GM15510 (cell line): ENCODE data around the gene TMPRSS6.

Experiments used
- POLR2A ChIP-seq: IDR thresholded peaks from 3 replicates; pipeline ENCODE4 v1.6.1; 2011; ENCODE audit warnings: borderline replicate concordance; ENCODE audit not compliant: insufficient read length; ENCODE audit errors: extremely low read depth

The TMPRSS6 gene

DNA sequence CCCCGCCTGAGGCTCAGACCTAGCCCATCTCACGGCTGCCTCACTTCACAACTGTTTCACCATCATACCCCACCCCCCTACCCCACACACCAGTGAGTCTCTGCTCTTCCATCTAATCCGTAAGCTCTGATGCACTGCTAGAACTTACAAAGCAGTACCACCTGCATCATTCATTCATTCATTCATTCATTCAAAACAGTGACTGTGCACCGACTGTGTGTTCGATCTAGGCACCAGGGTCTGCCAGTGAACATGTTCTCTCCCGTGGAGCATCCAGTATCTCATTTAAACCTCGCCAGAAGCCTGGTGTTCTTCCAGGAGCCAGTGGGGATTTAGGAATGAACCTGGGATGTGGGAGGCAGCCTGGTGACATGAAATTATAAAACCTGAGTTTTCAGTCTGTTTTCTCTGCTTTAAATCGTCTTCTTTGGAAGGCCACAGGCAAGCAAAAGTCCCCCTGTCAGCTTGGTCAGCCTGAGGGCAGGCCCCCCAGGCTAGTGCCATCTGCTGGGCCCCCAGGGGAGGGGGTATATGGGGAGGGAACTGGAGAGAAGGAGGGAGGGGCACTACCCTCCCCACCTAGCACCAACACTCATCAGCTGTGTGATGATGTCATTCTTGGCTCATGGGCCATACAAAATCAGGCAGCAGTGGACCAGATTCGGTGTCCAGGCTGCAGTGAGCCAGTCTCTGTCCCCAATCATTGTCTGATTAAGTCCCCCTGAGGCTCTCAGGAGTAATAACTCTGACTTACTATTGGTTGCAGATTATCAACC lies 18.4 kb downstream of the TMPRSS6 start:
- no peak for TF ChIP-seq POLR2A

- TF ChIP-seq POLR2A: no peak
These were observed 20.1 kb downstream of the TMPRSS6 start for GRCh38 chr22:37089434-37089833.

- no peak for TF ChIP-seq POLR2A
These were observed 20.6 kb downstream of the TMPRSS6 start for GRCh38 chr22:37088750-37089408.

- no peak for TF ChIP-seq POLR2A
These were observed 21.4 kb downstream of the TMPRSS6 start for GRCh38 chr22:37088108-37088605.

DNA sequence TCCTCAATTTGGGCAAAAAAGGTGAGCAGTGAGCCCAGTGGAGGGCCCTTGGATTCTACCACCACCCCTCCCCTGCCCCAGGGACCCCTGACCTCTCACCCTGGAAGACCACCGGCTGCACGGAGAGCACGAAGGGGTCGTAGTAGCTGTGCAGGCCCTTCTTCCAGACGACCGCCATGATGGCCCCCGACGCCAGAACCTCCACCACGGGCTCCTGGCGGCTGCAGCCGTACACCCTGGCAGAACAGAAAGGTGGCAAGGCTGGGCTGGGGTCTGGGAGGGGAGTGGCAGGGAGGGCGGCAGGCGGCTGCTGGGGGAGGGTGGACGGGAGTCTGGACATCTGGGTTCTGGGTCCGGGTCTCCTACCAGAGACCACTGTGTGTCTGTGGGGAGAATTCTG lies 23.3 kb downstream of the TMPRSS6 start:
- TF ChIP-seq POLR2A: no peak

DNA sequence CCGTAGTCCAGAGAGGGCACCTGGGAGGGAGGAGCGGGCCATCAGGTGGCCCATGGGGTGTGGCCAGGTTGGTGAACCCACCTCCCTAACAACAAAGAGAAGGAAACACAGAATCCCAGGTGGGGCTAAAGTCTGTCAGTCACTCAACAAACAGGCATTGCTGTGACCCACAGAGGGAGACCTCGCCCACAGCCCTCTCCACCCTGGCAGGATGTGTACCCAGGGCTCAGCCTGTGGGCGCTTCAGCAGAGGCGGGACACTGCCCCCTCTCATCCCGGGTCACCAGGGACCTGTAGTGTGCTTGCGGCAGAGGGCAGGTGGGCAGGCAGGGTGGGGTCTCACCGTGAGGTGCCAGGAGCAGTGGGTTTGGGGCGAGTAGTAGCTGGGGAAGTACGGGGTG lies 25.1 kb downstream of the TMPRSS6 start:
- no peak for TF ChIP-seq POLR2A

DNA sequence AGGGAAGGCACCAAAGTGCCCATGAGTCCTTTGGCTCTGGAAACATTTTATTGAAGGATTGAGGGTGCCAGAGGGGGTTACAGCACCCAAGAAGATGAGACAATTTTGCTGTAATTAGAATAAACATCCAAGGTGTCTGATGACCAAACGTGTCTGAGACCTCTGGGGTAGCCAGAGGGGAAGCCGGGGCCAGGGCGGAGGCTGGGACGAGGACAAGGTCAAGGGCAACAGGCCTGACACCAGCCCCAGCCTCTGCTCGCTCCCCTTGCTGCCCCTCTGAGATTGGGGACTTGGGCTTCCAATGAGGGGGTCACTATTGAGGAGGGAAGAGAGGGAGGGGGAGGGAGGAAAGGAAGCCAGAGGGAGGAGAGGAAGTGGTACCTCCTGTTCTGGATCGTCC lies 25.6 kb downstream of the TMPRSS6 start:
- TF ChIP-seq POLR2A: no peak

GRCh38 chr22:37082251-37082873 lies 27.2 kb downstream of the TMPRSS6 start:
- TF ChIP-seq POLR2A: no peak

DNA sequence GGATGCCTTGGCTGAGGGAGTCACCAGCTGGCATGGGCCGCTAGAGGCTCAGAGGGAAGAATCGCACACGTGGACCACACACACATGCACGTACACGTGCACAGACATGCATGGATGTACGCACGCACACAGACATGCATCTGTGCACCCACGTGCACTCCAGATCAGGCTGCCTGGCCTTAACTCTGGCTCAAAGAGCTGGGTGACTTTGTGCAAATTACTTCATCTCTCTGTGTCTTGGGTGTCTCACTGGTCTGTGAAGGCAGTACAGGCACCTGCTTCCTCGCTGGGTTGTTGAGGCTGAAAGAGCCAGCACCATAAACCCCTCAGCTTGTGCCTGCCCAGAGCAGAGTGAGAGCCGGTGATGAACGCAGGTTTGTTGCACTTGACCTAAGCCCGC lies 28.7 kb downstream of the TMPRSS6 start:
- TF ChIP-seq POLR2A: no peak

DNA sequence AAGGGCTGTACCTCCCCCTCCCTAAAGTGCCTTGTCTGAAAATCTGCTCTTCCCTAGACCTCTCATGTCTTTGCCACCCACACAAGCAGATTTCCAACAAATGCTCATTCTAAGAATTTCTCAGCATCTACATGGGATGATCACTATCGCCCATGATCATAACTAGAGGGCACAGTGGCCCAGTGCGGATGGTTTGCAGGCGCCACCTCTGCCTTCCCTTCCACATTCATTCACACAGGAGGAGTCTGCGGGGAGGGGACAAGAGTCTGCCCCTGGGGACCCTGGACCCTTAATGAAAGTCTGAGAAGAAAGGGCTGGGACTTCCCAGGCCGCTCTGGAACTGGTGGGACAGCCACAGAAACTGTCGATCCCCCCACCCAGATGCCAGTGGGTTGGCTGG lies 29.1 kb downstream of the TMPRSS6 start:
- TF ChIP-seq POLR2A: no peak

GRCh38 chr22:37079668-37080171 lies 29.8 kb downstream of the TMPRSS6 start:
- TF ChIP-seq POLR2A: no peak

GRCh38 chr22:37079158-37079557 lies 30.4 kb downstream of the TMPRSS6 start:
- no peak for TF ChIP-seq POLR2A

DNA sequence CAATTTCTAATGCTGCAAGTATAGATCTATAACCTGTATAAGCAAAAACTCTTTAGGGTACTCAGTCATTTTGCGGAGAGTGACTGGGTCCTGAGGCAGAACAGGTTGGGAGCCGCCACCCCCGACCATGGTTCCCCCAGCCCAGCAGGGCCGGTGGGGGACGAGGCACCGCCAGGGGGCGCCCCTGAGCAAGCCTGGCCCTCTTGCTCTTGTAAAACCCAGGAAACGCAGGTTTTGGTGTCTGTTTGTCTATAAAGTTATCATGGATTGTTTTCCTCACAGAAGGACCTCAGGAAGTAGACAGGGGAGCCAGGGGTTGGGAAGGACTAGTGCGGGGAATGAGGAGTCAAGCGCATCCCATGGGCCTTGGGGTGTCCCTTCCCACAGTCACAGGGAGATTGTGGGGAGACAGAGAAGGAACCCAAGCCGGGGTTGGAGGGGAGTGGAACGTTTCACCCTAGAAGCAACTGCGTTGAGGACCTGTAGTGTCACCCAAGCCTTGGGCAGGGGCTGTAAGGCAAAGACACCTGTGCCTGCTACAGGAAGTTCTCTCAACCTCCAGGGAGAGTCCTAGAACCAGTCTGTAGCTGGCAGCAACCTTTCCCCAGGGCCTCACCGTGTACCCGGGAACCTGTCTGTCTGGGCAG lies 31.6 kb downstream of the TMPRSS6 start:
- TF ChIP-seq POLR2A: no peak

DNA sequence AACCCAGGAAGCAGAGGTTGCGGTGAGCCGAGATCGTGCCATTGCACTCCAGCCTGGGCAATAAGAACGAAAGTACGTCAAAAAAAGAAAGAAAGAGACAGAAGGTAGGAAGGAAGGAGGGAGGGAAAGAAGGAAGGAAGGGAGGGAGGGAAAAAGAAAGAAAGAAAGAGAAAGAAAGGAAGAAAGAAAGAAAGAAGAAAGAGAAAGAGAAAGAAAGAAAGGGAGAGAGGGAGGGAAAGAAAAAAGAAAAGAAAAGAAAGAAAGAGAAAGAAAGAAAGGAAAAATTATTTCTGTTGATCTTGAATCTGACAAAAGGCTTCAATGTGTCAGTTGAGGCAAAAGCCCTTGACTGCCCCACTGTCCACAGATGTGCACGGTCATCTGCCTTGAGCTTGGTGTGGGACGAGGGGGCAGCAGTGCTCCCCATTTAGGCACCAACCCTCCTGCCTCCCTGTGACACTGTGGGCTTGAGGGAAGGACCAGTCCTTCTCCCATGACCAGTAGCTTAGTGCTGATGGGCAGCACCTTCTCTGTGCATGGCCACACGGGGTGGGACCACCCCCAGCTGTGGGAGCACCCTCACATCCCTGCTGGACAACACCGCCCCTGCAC lies 33.6 kb downstream of the TMPRSS6 start:
- TF ChIP-seq POLR2A: no peak
